OCI-LY7 (cell line): ENCODE measurements around the gene PRDM5.

Experiments
- CTCF ChIP-seq: fragments of 200-600 bp; sonication (generic); conservative IDR thresholded peaks from 2 replicates; pipeline ENCODE4 v1.5.1; 2014; ENCODE audit warnings: mild to moderate bottlenecking, antibody characterized with exemption, low read length, moderate library complexity, mixed read lengths
- EZH2phosphoT487 ChIP-seq: fragments of 200-600 bp; sonication (generic); IDR thresholded peaks from 2 replicates; pipeline ENCODE4 v1.6.1; 2018; ENCODE audit warnings: low read depth, borderline replicate concordance, mild to moderate bottlenecking, mixed run types, antibody characterized with exemption, low read length, moderate library complexity, mixed read lengths

GRCh38 chr4:120873554-120873953 is 49.0 kb downstream of the PRDM5 start:
- TF ChIP-seq CTCF (peak; percentile 60), EZH2phosphoT487 (no peak)
